Upper lobe of left lung (tissue), 4 donors: ENCODE results near the gene APOA4.

ENCODE experiments used
- POLR2A ChIP-seq, 4 donors: fragments of 450-650 bp; IDR thresholded peaks; one replicate each; pipeline ENCODE4 v1.5.1; 2016 to 2017; ENCODE audit warnings: antibody characterized with exemption in 4 of 4, mild to moderate bottlenecking in 2 of 4
- POLR2AphosphoS5 ChIP-seq, 2 donors: sonication (generic); formaldehyde crosslinking; IDR thresholded peaks; one replicate each; pipeline ENCODE4 v1.5.1; 2017; ENCODE audit warnings: antibody characterized with exemption in 2 of 2
- TF ChIP-seq, protein P1 (sequence below), 6 experiments: fragments of 450-650 bp in 4 of 6; fragments of 200-600 bp in 2 of 6; sonication (generic) in 2 of 6; IDR thresholded peaks; one replicate each; pipeline ENCODE4 v1.5.1; 2016 to 2019; ENCODE audit warnings: antibody characterized with exemption in 6 of 6

DNA sequence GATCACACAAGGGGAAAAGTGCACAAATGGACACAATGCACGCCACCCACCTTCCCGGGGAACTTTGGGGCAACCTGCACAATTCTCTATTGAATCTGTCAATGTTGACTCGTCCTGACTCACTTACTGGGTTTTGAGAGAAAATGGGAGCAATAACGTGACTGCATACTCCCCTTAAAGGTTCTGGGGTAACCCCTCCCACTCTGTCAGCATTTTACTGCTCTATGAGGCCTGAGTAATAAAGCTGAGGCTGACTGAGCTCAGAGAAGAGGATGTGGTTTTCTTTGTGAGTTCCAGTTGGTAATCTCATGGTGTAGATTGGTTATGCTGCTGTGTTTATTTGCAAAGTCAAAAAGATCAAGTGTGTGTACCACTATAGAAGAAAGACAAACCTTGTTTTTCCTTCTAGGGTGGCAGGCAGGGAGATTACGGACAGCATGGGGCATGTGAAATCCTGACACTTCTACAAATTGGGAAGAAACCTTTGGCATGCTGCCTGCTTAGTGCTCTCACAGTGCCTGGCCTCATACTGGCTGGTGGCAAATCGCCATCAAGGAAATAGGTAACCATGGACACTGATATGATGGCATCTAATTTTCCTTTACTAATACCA is 30.5 kb upstream of the APOA4 start:
- TF ChIP-seq, protein P1, sequence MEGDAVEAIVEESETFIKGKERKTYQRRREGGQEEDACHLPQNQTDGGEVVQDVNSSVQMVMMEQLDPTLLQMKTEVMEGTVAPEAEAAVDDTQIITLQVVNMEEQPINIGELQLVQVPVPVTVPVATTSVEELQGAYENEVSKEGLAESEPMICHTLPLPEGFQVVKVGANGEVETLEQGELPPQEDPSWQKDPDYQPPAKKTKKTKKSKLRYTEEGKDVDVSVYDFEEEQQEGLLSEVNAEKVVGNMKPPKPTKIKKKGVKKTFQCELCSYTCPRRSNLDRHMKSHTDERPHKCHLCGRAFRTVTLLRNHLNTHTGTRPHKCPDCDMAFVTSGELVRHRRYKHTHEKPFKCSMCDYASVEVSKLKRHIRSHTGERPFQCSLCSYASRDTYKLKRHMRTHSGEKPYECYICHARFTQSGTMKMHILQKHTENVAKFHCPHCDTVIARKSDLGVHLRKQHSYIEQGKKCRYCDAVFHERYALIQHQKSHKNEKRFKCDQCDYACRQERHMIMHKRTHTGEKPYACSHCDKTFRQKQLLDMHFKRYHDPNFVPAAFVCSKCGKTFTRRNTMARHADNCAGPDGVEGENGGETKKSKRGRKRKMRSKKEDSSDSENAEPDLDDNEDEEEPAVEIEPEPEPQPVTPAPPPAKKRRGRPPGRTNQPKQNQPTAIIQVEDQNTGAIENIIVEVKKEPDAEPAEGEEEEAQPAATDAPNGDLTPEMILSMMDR (IDR thresholded peaks at IDR 0.05), result no peak
- TF ChIP-seq POLR2A (IDR thresholded peaks at IDR 0.05), result no peak
- TF ChIP-seq POLR2AphosphoS5 (IDR thresholded peaks at IDR 0.05), result no peak
